MM.1S (cell line): Measurements from ENCODE around the gene FAT2.

ENCODE experiments used
- DNase-seq: peaks from one replicate; pipeline ENCODE4 v3.0.0-alpha.2; 2015
- H2AFZ ChIP-seq: fragments of 300-600 bp; sonication (generic); 2 replicates; pipeline ENCODE4 v1.6.0; 2016; ENCODE audit warnings: antibody characterized with exemption, low read length
- H3F3A ChIP-seq: fragments of 300-600 bp; sonication (generic); 2 replicates; pipeline ENCODE4 v1.6.1; 2016; ENCODE audit warnings: mild to moderate bottlenecking, antibody characterized with exemption, low read length, moderate library complexity, mixed read lengths; ENCODE audit not compliant: insufficient read depth
- H3K27ac ChIP-seq: fragments of 300-600 bp; sonication (generic); 2 replicates; pipeline ENCODE4 v1.5.1; 2016; ENCODE audit warnings: mild to moderate bottlenecking, low read length
- H3K27me3 ChIP-seq: fragments of 300-600 bp; sonication (generic); replicated peaks from 2 replicates; pipeline ENCODE4 v1.6.0; 2016; ENCODE audit warnings: low read length; ENCODE audit not compliant: insufficient read depth
- H3K36me3 ChIP-seq: fragments of 300-600 bp; sonication (generic); replicated peaks from 2 replicates; pipeline ENCODE4 v1.6.1; 2016; ENCODE audit warnings: mild to moderate bottlenecking, low read length, mixed read lengths; ENCODE audit not compliant: insufficient read depth
- H3K4me1 ChIP-seq: fragments of 300-600 bp; sonication (generic); 2 replicates; pipeline ENCODE4 v1.6.1; 2016; ENCODE audit warnings: low read length, mixed read lengths
- H3K4me2 ChIP-seq: fragments of 300-600 bp; sonication (generic); 2 replicates; pipeline ENCODE4 v1.6.0; 2016; ENCODE audit warnings: low read depth, low read length
- H3K4me3 ChIP-seq: fragments of 300-600 bp; sonication (generic); 2 replicates; pipeline ENCODE4 v1.5.1; 2016; ENCODE audit warnings: low read length, mixed read lengths
- H3K79me2 ChIP-seq: fragments of 300-600 bp; sonication (generic); 2 replicates; pipeline ENCODE4 v1.6.1; 2016; ENCODE audit warnings: mixed run types, low read length, mixed read lengths
- H3K9ac ChIP-seq: fragments of 300-600 bp; sonication (generic); 2 replicates; pipeline ENCODE4 v1.6.1; 2016; ENCODE audit warnings: low read length, mixed read lengths
- H3K9me2 ChIP-seq: fragments of 300-600 bp; sonication (generic); replicated peaks from 2 replicates; pipeline ENCODE4 v1.6.1; 2016; ENCODE audit warnings: mild to moderate bottlenecking, low read length, mixed read lengths; ENCODE audit not compliant: insufficient read depth
- H3K9me3 ChIP-seq: fragments of 300-600 bp; sonication (generic); replicated peaks from 2 replicates; pipeline ENCODE4 v1.6.1; 2016; ENCODE audit warnings: mild to moderate bottlenecking, low read length, mixed read lengths; ENCODE audit not compliant: insufficient read depth
- H4K20me1 ChIP-seq: fragments of 300-600 bp; sonication (generic); 2 replicates; pipeline ENCODE4 v1.6.1; 2016; ENCODE audit warnings: mild to moderate bottlenecking, low read length, moderate library complexity, mixed read lengths; ENCODE audit not compliant: insufficient read depth
- CTCF ChIP-seq: fragments of 300-600 bp; sonication (generic); IDR thresholded peaks from 2 replicates; pipeline ENCODE4 v1.5.1; 2016; ENCODE audit warnings: antibody characterized with exemption, low read length, mixed read lengths
- EZH2 ChIP-seq: fragments of 300-600 bp; sonication (generic); optimal IDR thresholded peaks from 2 replicates; pipeline ENCODE3; 2017; ENCODE audit warnings: low read depth, mild to moderate bottlenecking, antibody characterized with exemption, low read length, mixed read lengths
- EZH2phosphoT487 ChIP-seq: fragments of 300-600 bp; sonication (generic); IDR thresholded peaks from 2 replicates; pipeline ENCODE4 v1.6.1; 2018; ENCODE audit warnings: antibody characterized with exemption, low read length

FAT2 gene

GRCh38 chr5:151584057-151584937, 6.8 kb downstream of the FAT2 start:
- no peak overlapping the region for H3K4me3 ChIP-seq
- no peak overlapping the region for H2AFZ ChIP-seq
- no peaks in the 10 kb centered on the region for H3K27me3 ChIP-seq
- no peaks in the 10 kb centered on the region for H3K9me2 ChIP-seq
- no peaks in the 10 kb centered on the region for H3K36me3 ChIP-seq
- H3K27ac ChIP-seq: no peak overlapping the region
- H3K4me1 ChIP-seq: no peaks in the 10 kb centered on the region
- no peaks in the 10 kb centered on the region for H3K9me3 ChIP-seq
- no peaks in the 10 kb centered on the region for H3F3A ChIP-seq
- no peak for TF ChIP-seq CTCF
- no peak for TF ChIP-seq EZH2phosphoT487
- no peak for TF ChIP-seq EZH2
- DNase-seq: no peak
- H3K4me2 ChIP-seq: no peak overlapping the region
- H4K20me1 ChIP-seq: no peaks in the 10 kb centered on the region
- no peak overlapping the region for H3K9ac ChIP-seq
- no peaks in the 10 kb centered on the region for H3K79me2 ChIP-seq

- no peaks in the 10 kb centered on the region for H3K79me2 ChIP-seq
- no peaks in the 10 kb centered on the region for H4K20me1 ChIP-seq
- no peak overlapping the region for H3K27ac ChIP-seq
- no peaks in the 10 kb centered on the region for H3F3A ChIP-seq
- no peaks in the 10 kb centered on the region for H3K9me2 ChIP-seq
- TF ChIP-seq CTCF (no peak), EZH2 (no peak), EZH2phosphoT487 (no peak)
- no peak overlapping the region for H2AFZ ChIP-seq
- no peak overlapping the region for H3K4me3 ChIP-seq
- no peak for DNase-seq
- H3K4me1 ChIP-seq: no peaks in the 10 kb centered on the region
- H3K36me3 ChIP-seq: no peaks in the 10 kb centered on the region
- H3K27me3 ChIP-seq: no peaks in the 10 kb centered on the region
- no peak overlapping the region for H3K4me2 ChIP-seq
- H3K9ac ChIP-seq: no peak overlapping the region
- no peaks in the 10 kb centered on the region for H3K9me3 ChIP-seq
Measured at GRCh38 chr5:151581812-151582583, 9.1 kb downstream of the FAT2 start.

GRCh38 chr5:151581347-151581746, 9.8 kb downstream of the FAT2 start:
- Histone ChIP-seq H3K9ac (no peak overlapping the region), H3F3A (no peaks in the 10 kb centered on the region), H2AFZ (no peak overlapping the region), H3K4me1 (no peaks in the 10 kb centered on the region), H3K9me2 (no peaks in the 10 kb centered on the region), H3K27me3 (no peaks in the 10 kb centered on the region), H3K4me3 (no peak overlapping the region), H3K79me2 (no peaks in the 10 kb centered on the region), H3K4me2 (no peak overlapping the region), H3K27ac (no peak overlapping the region), H3K9me3 (no peaks in the 10 kb centered on the region), H4K20me1 (no peaks in the 10 kb centered on the region), H3K36me3 (no peaks in the 10 kb centered on the region)
- TF ChIP-seq EZH2: no peak
- no peak for TF ChIP-seq EZH2phosphoT487
- no peak for TF ChIP-seq CTCF
- DNase-seq: no peak
